ENCODE results near the gene ABCC9.

The ABCC9 gene

GRCh38 chr12:21788089-21788983, 152.9 kb downstream of the ABCC9 start:
- TF ChIP-seq USF1 (IDR thresholded peaks at IDR 0.05), result no peak
- no peak for TF ChIP-seq EGR1 (IDR thresholded peaks at IDR 0.05)
- no peak for TF ChIP-seq ZBTB7A (IDR thresholded peaks at IDR 0.05; ENCODE audit: low read depth)
- no peak for TF ChIP-seq TCF12 (IDR thresholded peaks at IDR 0.05; ENCODE audit: low read depth)
- no peak for TF ChIP-seq REST (IDR thresholded peaks at IDR 0.05; ENCODE audit: low read depth)
- TF ChIP-seq TEAD4 (IDR thresholded peaks at IDR 0.05), result no peak
- no peak for TF ChIP-seq FOXM1 (IDR thresholded peaks at IDR 0.05; ENCODE audit: borderline replicate concordance, low read depth)
- TF ChIP-seq TAF1 (IDR thresholded peaks at IDR 0.05; ENCODE audit: low read depth), result no peak
- no peak for TF ChIP-seq NFIC (IDR thresholded peaks at IDR 0.05)
- no peak for TF ChIP-seq CREB1 (IDR thresholded peaks at IDR 0.05; ENCODE audit: low read depth)
- TF ChIP-seq RAD21 (IDR thresholded peaks at IDR 0.05; ENCODE audit: low read depth), result no peak

- no peak for TF ChIP-seq ZBTB7A (IDR thresholded peaks at IDR 0.05; ENCODE audit: low read depth)
- no peak for TF ChIP-seq TCF12 (IDR thresholded peaks at IDR 0.05; ENCODE audit: low read depth)
- no peak for TF ChIP-seq CREB1 (IDR thresholded peaks at IDR 0.05; ENCODE audit: low read depth)
- TF ChIP-seq TAF1 (IDR thresholded peaks at IDR 0.05; ENCODE audit: low read depth), result no peak
- TF ChIP-seq USF1 (IDR thresholded peaks at IDR 0.05), result no peak
- TF ChIP-seq EGR1 (IDR thresholded peaks at IDR 0.05), result no peak
- TF ChIP-seq REST (IDR thresholded peaks at IDR 0.05; ENCODE audit: low read depth), result no peak
- TF ChIP-seq TEAD4 (IDR thresholded peaks at IDR 0.05), result no peak
- TF ChIP-seq NFIC (IDR thresholded peaks at IDR 0.05), result no peak
- TF ChIP-seq YY1 (IDR thresholded peaks at IDR 0.05; ENCODE audit: low read depth), result no peak
- no peak for TF ChIP-seq EP300 (IDR thresholded peaks at IDR 0.05; ENCODE audit: borderline replicate concordance)
- TF ChIP-seq MAX (IDR thresholded peaks at IDR 0.05), result no peak
- no peak for TF ChIP-seq CEBPB (IDR thresholded peaks at IDR 0.05)
- no peak for TF ChIP-seq FOXM1 (IDR thresholded peaks at IDR 0.05; ENCODE audit: borderline replicate concordance, low read depth)
- TF ChIP-seq RAD21 (IDR thresholded peaks at IDR 0.05; ENCODE audit: low read depth), result no peak
These were observed 155.1 kb downstream of the ABCC9 start for GRCh38 chr12:21786041-21786531.

- TF ChIP-seq EP300 (IDR thresholded peaks at IDR 0.05; ENCODE audit: borderline replicate concordance) (no peak), CREB1 (IDR thresholded peaks at IDR 0.05; ENCODE audit: low read depth) (no peak), REST (IDR thresholded peaks at IDR 0.05; ENCODE audit: low read depth) (no peak), NFIC (IDR thresholded peaks at IDR 0.05) (no peak), FOXM1 (IDR thresholded peaks at IDR 0.05; ENCODE audit: borderline replicate concordance, low read depth) (no peak), CEBPB (IDR thresholded peaks at IDR 0.05) (no peak), ZBTB7A (IDR thresholded peaks at IDR 0.05; ENCODE audit: low read depth) (no peak), MAX (IDR thresholded peaks at IDR 0.05) (no peak), TAF1 (IDR thresholded peaks at IDR 0.05; ENCODE audit: low read depth) (no peak), RAD21 (IDR thresholded peaks at IDR 0.05; ENCODE audit: low read depth) (no peak), TCF12 (IDR thresholded peaks at IDR 0.05; ENCODE audit: low read depth) (no peak), EGR1 (IDR thresholded peaks at IDR 0.05) (no peak), YY1 (IDR thresholded peaks at IDR 0.05; ENCODE audit: low read depth) (no peak), TEAD4 (IDR thresholded peaks at IDR 0.05) (no peak), USF1 (IDR thresholded peaks at IDR 0.05) (no peak)
These were observed 160.4 kb downstream of the ABCC9 start for GRCh38 chr12:21780786-21781185.

Data from Ishikawa (cell line).